Endothelial cell of umbilical vein (primary cell): ENCODE data around the gene POU3F3. TPM values are rescaled to one million over a fixed set of nuclear protein-coding genes. Genes with fewer than 3 reads are reported as not detected.

Experiments
- BruUV-seq: library from RNA; stranded (reverse); fragments of 400-500 nt; replicated peaks from 2 replicates; lab custom pipeline; 2021; lab: Mats Ljungman, UMichigan
- CTCF ChIA-PET: fragments of 300-600, 350-600 bp; sonication (Branson Sonifier 250); formaldehyde crosslinking; loops from one replicate; lab custom pipeline; 2021; ENCODE audit warnings: antibody characterized with exemption, inconsistent platforms; lab: Charles Lee
- POLR2A ChIA-PET: fragments of 300-600, 350-600 bp; sonication (Branson Sonifier 250); formaldehyde crosslinking; loops from one replicate; lab custom pipeline; 2021; ENCODE audit warnings: antibody characterized with exemption, inconsistent platforms; lab: Charles Lee
- DNase-seq: peaks from one replicate; pipeline ENCODE4 v3.0.0-alpha.2; 2011; ENCODE audit warnings: low read depth, low spot score
- FAIRE-seq: peaks from 2 replicates; lab custom pipeline; 2011; peaks lifted over from hg19 to GRCh38; lab: Jason Lieb, UNC
- H2AFZ ChIP-seq: 2 replicates; pipeline ENCODE4 v1.6.0; 2012; ENCODE audit warnings: low read depth, low read length, control low read depth, inconsistent platforms
- H3K27ac ChIP-seq: 2 replicates; pipeline ENCODE4 v1.5.1; 2011; ENCODE audit warnings: low read depth, mild to moderate bottlenecking, control low read depth, low read length, moderate library complexity; ENCODE audit not compliant: insufficient read depth
- H3K27me3 ChIP-seq, 2 experiments: 2 replicates each; pipeline versions ENCODE4 v1.6.0 to v1.6.1; 2011; ENCODE audit warnings: low read length in 2 of 2, mixed read lengths in 1 of 2; ENCODE audit not compliant: control insufficient read depth in 2 of 2, insufficient read depth in 2 of 2
- H3K36me3 ChIP-seq, 2 experiments: 2 replicates in 1 of 2; 3 replicates in 1 of 2; pipeline ENCODE4 v1.5.1; 2011; ENCODE audit warnings: low read length in 2 of 2, mild to moderate bottlenecking in 1 of 2, moderate library complexity in 1 of 2; ENCODE audit not compliant: control insufficient read depth in 2 of 2, insufficient read depth in 2 of 2; ENCODE audit errors: extremely low read depth in 1 of 2
- H3K4me1 ChIP-seq: 3 replicates; pipeline ENCODE4 v1.5.1; 2011; ENCODE audit warnings: mild to moderate bottlenecking, low read length; ENCODE audit not compliant: control insufficient read depth, insufficient read depth; ENCODE audit errors: extremely low read depth
- H3K4me2 ChIP-seq: 2 replicates; pipeline ENCODE4 v1.6.1; 2011; ENCODE audit warnings: low read length, control low read depth, mixed read lengths; ENCODE audit not compliant: insufficient read depth
- H3K4me3 ChIP-seq, 3 experiments: fragments of 200-600 bp in 1 of 3; sonication (generic), shearing (Covaris generic) in 1 of 3; replicated peaks in 1 of 3; 2 replicates each; pipeline ENCODE4 v1.5.1; 2011 to 2016; ENCODE audit warnings: control low read depth in 3 of 3, low read length in 3 of 3, mild to moderate bottlenecking in 2 of 3, inconsistent platforms in 1 of 3, low read depth in 1 of 3, moderate library complexity in 1 of 3; ENCODE audit not compliant: insufficient read depth in 1 of 3
- H3K79me2 ChIP-seq: 2 replicates; pipeline ENCODE4 v1.6.0; 2012; ENCODE audit warnings: low read length, inconsistent platforms; ENCODE audit not compliant: control insufficient read depth, insufficient read depth
- H3K9ac ChIP-seq: replicated peaks from 2 replicates; pipeline ENCODE3; 2011; ENCODE audit warnings: low read length, control low read depth; ENCODE audit not compliant: insufficient read depth; ENCODE audit errors: extremely low read depth
- H3K9me1 ChIP-seq: replicated peaks from 3 replicates; pipeline ENCODE4 v1.6.0; 2011; ENCODE audit warnings: mild to moderate bottlenecking, low read length; ENCODE audit not compliant: control insufficient read depth, insufficient read depth; ENCODE audit errors: extremely low read depth
- H3K9me3 ChIP-seq: replicated peaks from 2 replicates; pipeline ENCODE4 v1.5.1; 2012; ENCODE audit warnings: low read length, inconsistent platforms; ENCODE audit not compliant: control insufficient read depth, insufficient read depth
- H4K20me1 ChIP-seq: replicated peaks from 2 replicates; pipeline ENCODE3; 2011; ENCODE audit warnings: mild to moderate bottlenecking, low read length; ENCODE audit not compliant: control insufficient read depth, insufficient read depth; ENCODE audit errors: extremely low read depth
- CTCF ChIP-seq, 2 donors: IDR thresholded peaks; 1 replicate in 1 of 2; 2 replicates in 1 of 2; pipeline ENCODE4 v1.5.1; 2011; ENCODE audit warnings: low read length in 2 of 2, mild to moderate bottlenecking in 2 of 2, moderate library complexity in 2 of 2, control low read depth in 1 of 2, inconsistent platforms in 1 of 2, low read depth in 1 of 2; ENCODE audit not compliant: insufficient read depth in 1 of 2; ENCODE audit errors: extremely low read depth in 1 of 2
- EZH2 ChIP-seq: IDR thresholded peaks from 2 replicates; pipeline ENCODE4 v1.6.1; 2012; ENCODE audit warnings: borderline replicate concordance, low read depth, mild to moderate bottlenecking, moderate library complexity, low read length, inconsistent platforms; ENCODE audit not compliant: severe bottlenecking
- GATA2 ChIP-seq: IDR thresholded peaks from 2 replicates; pipeline ENCODE4 v1.7.0; 2011; ENCODE audit warnings: low read depth, mild to moderate bottlenecking, moderate library complexity, mixed read lengths, low read length; ENCODE audit not compliant: insufficient read length, insufficient read depth
- MAX ChIP-seq: IDR thresholded peaks from 2 replicates; pipeline ENCODE4 v1.6.1; 2011; ENCODE audit not compliant: insufficient read depth, insufficient read length
- MYC ChIP-seq: IDR thresholded peaks from one replicate; pipeline ENCODE4 v1.6.1; 2011; ENCODE audit warnings: mild to moderate bottlenecking, low read depth, low read length
- POLR2A ChIP-seq: IDR thresholded peaks from 2 replicates; pipeline ENCODE4 v1.6.1; 2012; ENCODE audit warnings: low read depth, mild to moderate bottlenecking, control low read depth, low read length
- POLR2AphosphoS5 ChIP-seq: IDR thresholded peaks from 2 replicates; pipeline ENCODE4 v1.6.1; 2012; ENCODE audit warnings: low read depth, mild to moderate bottlenecking, control low read depth, low read length, moderate library complexity; ENCODE audit not compliant: insufficient read depth
- dilution Hi-C: fragments of 300-500 bp; cut with MboI; formaldehyde crosslinking; loops from one replicate; pipeline ENCODE4 v1.15.0; 2019; ENCODE audit warnings: low sequenced_read_pairs; ENCODE audit not compliant: extremely low pct_ligation_motif_present
- intact Hi-C: fragments of 100-400 bp; cut with micrococcal nuclease; formaldehyde crosslinking; loops from one replicate; pipeline ENCODE4 v1.10.0; 2022
- polyA plus RNA-seq, 4 experiments: library from polyadenylated mRNA; depleted of rRNA in 3 of 4; stranded (reverse) in 3 of 4; unstranded in 1 of 4; fragments of >200 nt; gene quantifications; 2 replicates each; pipeline versions ENCODE4 v1.2.1 to v1.2.3, GENCODE V29; 2011 to 2012; ENCODE audit warnings: missing spikeins in 1 of 4
- total RNA-seq: library from RNA; stranded (reverse); gene quantifications from 2 replicates; pipeline ENCODE4 v1.2.3, GENCODE V29; 2021

The POU3F3 gene
- total and polyA plus RNA-seq, 2 donors (not counting 3 experiments of a cell fraction or from before 2014, with no cell fraction given): not detected

DNA sequence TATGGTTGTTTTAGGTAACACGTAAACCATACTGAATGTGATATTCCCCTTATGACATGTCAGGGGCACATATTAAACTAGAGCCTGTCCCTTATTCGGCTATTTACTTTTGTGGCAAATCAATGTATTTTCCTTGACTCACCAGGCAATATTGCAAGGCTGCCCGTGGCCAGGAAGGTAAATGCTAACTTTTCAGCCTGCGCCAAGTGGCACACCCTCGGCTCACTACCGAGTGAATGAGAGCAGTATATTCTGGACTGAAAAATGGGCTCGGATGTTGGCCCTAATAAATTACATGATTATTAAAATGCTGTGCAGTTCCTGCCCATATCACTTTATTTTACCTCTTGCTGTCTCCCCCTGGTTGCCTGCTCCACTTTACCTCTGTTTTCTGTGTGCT is 46.7 kb downstream of the POU3F3 start:
- ChIA-PET POLR2A (no interaction called here), CTCF (no interaction called here)
- DNase-seq (no peak), FAIRE-seq (no peak)
- intact Hi-C loops (no loop called here), dilution Hi-C loops (no loop called here)
- H3K9me3 ChIP-seq: no peaks in the 10 kb centered on the region
- H3K4me3 ChIP-seq: no peak overlapping the region
- H3K9ac ChIP-seq: no peak overlapping the region
- no peak for TF ChIP-seq CTCF (IDR thresholded peaks at IDR 0.05; ENCODE audit: extremely low read depth in 1 of 2, insufficient read depth in 1 of 2, low read depth in 1 of 2, low read length in 2 of 2)
- TF ChIP-seq POLR2A: no peak
- TF ChIP-seq POLR2AphosphoS5: no peak
- no peak for TF ChIP-seq GATA2
- TF ChIP-seq MAX: no peak
- no peak for TF ChIP-seq EZH2
- TF ChIP-seq MYC: no peak
- no peak overlapping the region for H3K27ac ChIP-seq
- no TSS peak for BruUV-seq
- H3K27me3 ChIP-seq: no peaks in the 10 kb centered on the region
- H3K36me3 ChIP-seq: no peaks in the 10 kb centered on the region
- no peaks in the 10 kb centered on the region for H4K20me1 ChIP-seq
- no peaks in the 10 kb centered on the region for H3K79me2 ChIP-seq
- no peak overlapping the region for H3K4me2 ChIP-seq
- H2AFZ ChIP-seq: no peak overlapping the region
- H3K9me1 ChIP-seq: no peaks in the 10 kb centered on the region
- no peaks in the 10 kb centered on the region for H3K4me1 ChIP-seq
